ENCODE measurements around the gene NOTO.

NOTO gene

DNA sequence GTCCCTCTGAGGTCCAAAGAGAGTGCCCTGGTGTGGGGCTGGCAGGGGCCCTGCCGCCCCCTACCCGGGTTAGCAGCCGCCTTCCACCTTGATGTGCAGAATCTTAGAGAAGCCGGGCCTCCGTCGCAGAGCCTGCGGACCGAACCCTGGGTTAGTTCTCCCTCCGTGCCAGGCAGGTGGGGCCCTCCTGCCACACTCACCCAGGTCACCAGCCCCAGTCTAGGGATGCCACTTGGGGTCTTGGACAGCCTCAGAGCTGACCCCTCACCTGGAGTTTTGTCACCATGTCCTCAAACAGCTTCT is 56.5 kb downstream of the NOTO start:
- no peak for DNase-seq

DNA sequence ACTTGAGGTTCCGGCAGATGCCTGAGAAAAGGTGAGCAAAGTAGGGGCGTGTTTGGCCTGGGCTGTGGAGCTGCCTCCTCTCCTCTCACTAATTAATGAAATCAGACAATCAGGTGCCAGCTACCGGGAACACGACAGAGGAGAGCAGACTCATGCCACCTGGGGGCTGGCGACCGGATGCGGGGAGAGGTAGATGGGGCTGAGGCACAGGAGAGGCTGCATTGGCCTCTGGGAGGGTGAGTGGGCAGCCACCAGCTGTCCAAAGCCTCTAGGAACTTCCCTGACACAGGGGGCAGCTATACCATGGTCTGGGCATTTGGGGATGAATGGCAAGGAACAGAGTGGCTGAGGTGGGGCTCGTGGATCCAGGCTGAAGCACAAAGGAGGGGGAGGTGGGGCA is 56.9 kb downstream of the NOTO start:
- DNase-seq: no peak

DNA sequence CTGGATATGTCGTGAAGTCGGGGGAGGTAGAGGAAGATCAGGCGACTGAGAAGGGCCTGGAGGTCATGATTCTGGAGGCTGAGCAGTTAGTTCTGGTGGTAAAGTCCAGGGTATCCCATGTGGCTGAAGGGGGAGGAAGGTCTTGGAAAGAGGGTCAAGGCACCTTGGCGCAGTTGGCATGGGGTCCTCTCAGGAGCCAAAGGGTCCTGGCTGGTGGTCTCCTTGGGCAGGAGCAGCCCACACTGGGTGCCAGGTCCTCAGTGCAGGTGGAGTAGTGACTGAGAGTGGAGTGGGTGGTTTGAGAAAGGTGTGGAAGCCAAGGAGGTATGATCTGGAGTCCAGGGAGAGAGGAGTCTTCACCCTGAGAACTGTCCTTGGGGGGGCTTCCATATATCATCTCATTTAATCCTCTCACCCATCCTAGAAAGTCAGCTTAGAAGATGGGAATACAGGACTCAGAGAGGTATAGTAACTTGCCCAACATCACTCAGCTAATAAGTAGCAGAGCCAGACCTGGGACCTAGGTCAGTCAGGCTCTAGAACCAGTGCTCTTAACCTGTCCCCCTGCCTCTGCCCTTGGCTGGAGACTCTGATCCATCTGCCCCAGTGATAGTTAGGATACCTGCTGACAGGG is 57.4 kb downstream of the NOTO start:
- no peak for DNase-seq

DNA sequence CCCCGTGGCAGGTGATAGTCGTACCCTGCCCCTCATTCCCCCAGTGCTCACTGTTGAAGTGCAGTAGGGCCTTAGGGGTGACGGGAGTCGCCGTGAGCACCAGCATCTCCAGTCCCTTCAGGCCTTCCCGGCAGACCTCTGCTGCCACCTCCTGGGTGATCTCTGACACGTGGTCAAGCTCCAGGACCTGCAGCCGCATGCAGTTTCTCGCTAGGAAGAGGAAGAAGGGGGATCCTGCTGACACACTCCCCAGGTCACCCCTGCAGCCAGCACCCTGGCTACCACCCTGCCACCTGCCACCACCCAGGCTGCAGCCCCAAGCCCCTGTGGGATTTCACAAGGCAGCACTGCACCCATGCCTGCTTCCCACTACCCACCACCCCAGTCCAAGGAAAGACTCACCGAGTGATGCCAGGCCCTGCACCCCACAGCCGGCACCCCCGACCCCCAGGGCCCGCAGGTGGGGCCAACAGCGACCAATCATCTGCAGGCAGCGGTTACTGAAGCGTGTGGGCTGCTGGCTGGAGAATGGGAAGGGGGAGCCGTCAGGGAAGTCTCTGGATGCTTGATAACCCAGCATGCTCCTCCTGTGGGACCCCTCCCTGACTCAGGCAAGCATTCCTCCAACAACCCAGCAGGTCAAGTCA is 58.1 kb downstream of the NOTO start:
- DNase-seq: no peak

Data from GOT3 (cell line).